ENCODE measurements around the gene ZNF44. TPM values are rescaled to one million over a fixed set of nuclear protein-coding genes. Genes with fewer than 3 reads are reported as not detected.

ZNF44 gene
- total and polyA plus RNA-seq, 2 of the 13 experiments (the other 11 are each of a cell fraction or from before 2014, with no cell fraction given) = 6.9 to 15.7 TPM

DNA sequence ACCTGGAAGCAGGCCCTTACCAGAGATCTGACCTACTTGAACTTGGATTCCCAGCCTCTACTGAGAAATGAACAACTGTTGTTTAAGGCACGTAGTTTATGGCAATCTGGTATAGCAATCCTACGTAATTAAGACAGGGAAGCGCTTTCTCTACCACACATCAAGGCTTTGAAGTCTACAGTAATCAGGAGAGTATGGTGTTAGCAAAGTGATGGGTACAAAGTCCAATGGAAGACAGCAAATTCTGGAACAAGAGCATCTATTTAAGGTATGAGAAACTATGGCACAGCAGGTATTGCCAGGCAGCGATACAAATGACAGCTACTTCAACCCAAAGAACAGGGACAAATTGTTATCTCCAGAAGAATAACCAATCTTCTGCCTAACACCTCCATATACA, 35.7 kb upstream of the ZNF44 start (continued):
- TF ChIP-seq ZFAT (CRISPR knock-in tag; conservative IDR thresholded peaks at IDR 0.05) (no peak), ESRRA (CRISPR knock-in tag; IDR thresholded peaks at IDR 0.05; ENCODE audit: low read depth) (no peak), ZNF589 (CRISPR knock-in tag; conservative IDR thresholded peaks at IDR 0.05) (no peak), ZNF430 (CRISPR knock-in tag; IDR thresholded peaks at IDR 0.05) (no peak), KLF12 (CRISPR knock-in tag; IDR thresholded peaks at IDR 0.05; ENCODE audit: borderline replicate concordance) (no peak), BRF2 (CRISPR knock-in tag; IDR thresholded peaks at IDR 0.05) (no peak), DBP (CRISPR knock-in tag; IDR thresholded peaks at IDR 0.05; ENCODE audit: not compliant biosample characterization) (no peak), TAF15 (IDR thresholded peaks at IDR 0.05; ENCODE audit: low read depth, low read length, poor library complexity, severe bottlenecking) (no peak), ZBTB3 (CRISPR knock-in tag; IDR thresholded peaks at IDR 0.05; ENCODE audit: borderline replicate concordance, low read depth) (no peak), ATF6 (CRISPR knock-in tag; conservative IDR thresholded peaks at IDR 0.05) (no peak), ZNF382 (CRISPR knock-in tag; IDR thresholded peaks at IDR 0.05; ENCODE audit: borderline replicate concordance) (no peak), MATR3 (CRISPR knock-in tag; IDR thresholded peaks at IDR 0.05) (no peak), CAMTA2 (CRISPR knock-in tag; IDR thresholded peaks at IDR 0.05; ENCODE audit: borderline replicate concordance) (no peak), NCOA1 (CRISPR knock-in tag; IDR thresholded peaks at IDR 0.05) (no peak), ZNF230 (CRISPR knock-in tag; IDR thresholded peaks at IDR 0.05) (no peak), ZNF790 (CRISPR knock-in tag; IDR thresholded peaks at IDR 0.05; ENCODE audit: borderline replicate concordance) (no peak), EP300 (IDR thresholded peaks at IDR 0.05; ENCODE audit: low read depth in 2 of 2, low read length in 2 of 2) (peak in 1 of 2 experiments; percentile 74; a peak in 2 of 4 replicates), EP300 (CRISPR knock-in tag; IDR thresholded peaks at IDR 0.05; ENCODE audit: borderline replicate concordance) (peak; percentile 62; the same call in 1 of the 2 replicates), ZBTB7B (CRISPR knock-in tag; IDR thresholded peaks at IDR 0.05) (no peak), PAXIP1 (CRISPR knock-in tag; conservative IDR thresholded peaks at IDR 0.05) (peak; percentile 61), ISX (CRISPR knock-in tag; conservative IDR thresholded peaks at IDR 0.05) (no peak)
- TF ChIP-seq, protein P1, sequence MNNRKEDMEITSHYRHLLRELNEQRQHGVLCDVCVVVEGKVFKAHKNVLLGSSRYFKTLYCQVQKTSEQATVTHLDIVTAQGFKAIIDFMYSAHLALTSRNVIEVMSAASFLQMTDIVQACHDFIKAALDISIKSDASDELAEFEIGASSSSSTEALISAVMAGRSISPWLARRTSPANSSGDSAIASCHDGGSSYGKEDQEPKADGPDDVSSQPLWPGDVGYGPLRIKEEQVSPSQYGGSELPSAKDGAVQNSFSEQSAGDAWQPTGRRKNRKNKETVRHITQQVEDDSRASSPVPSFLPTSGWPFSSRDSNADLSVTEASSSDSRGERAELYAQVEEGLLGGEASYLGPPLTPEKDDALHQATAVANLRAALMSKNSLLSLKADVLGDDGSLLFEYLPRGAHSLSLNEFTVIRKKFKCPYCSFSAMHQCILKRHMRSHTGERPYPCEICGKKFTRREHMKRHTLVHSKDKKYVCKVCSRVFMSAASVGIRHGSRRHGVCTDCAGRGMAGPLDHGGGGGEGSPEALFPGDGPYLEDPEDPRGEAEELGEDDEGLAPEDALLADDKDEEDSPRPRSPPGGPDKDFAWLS (CRISPR knock-in tag; IDR thresholded peaks at IDR 0.05; ENCODE audit: borderline replicate concordance) = no peak

All from HepG2 (cell line).